ENCODE data around the gene TEX11. TPM values are rescaled to one million over a fixed set of nuclear protein-coding genes. Genes with fewer than 3 reads are reported as not detected.

The TEX11 gene
- total and polyA plus RNA-seq, 9 of the 15 experiments (the other 6 are each of a cell fraction or from before 2014, with no cell fraction given), result 0.27 to 1.1 (median 0.45) TPM

DNA sequence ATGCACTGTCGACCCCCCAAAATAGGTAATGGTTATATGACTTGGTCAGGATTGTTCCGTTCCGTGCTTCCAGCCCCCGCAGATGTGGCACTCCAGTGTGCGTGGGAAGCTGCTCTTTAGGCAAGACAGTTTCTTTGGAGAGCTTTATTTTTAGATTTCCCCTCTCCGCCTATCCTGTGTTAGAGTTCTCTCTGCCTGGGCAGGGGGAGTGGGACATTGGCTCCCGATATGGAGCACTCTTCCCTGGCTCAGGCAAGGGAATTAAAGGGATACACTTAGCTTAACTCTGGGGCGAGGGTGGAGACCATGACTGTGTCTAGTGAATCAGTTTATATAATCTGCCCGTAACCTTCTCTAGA is 427.9 kb downstream of the TEX11 start (continued):
- TF ChIP-seq, protein P1, sequence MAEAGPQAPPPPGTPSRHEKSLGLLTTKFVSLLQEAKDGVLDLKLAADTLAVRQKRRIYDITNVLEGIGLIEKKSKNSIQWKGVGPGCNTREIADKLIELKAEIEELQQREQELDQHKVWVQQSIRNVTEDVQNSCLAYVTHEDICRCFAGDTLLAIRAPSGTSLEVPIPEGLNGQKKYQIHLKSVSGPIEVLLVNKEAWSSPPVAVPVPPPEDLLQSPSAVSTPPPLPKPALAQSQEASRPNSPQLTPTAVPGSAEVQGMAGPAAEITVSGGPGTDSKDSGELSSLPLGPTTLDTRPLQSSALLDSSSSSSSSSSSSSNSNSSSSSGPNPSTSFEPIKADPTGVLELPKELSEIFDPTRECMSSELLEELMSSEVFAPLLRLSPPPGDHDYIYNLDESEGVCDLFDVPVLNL (CRISPR knock-in tag; IDR thresholded peaks at IDR 0.05; ENCODE audit: low read depth), result no peak
- TF ChIP-seq, protein P2, sequence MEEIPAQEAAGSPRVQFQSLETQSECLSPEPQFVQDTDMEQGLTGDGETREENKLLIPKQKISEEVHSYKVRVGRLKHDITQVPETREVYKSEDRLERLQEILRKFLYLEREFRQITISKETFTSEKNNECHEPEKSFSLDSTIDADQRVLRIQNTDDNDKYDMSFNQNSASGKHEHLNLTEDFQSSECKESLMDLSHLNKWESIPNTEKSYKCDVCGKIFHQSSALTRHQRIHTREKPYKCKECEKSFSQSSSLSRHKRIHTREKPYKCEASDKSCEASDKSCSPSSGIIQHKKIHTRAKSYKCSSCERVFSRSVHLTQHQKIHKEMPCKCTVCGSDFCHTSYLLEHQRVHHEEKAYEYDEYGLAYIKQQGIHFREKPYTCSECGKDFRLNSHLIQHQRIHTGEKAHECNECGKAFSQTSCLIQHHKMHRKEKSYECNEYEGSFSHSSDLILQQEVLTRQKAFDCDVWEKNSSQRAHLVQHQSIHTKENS (CRISPR knock-in tag; IDR thresholded peaks at IDR 0.05), result no peak
- TF ChIP-seq ZNF408 (CRISPR knock-in tag; IDR thresholded peaks at IDR 0.05; ENCODE audit: low read depth) (no peak), TAL1 (IDR thresholded peaks at IDR 0.05) (no peak), ZFPM2 (CRISPR knock-in tag; IDR thresholded peaks at IDR 0.05) (no peak), ZSCAN29 (IDR thresholded peaks at IDR 0.05) (no peak), ZNF143 (CRISPR knock-in tag; IDR thresholded peaks at IDR 0.05) (no peak), MEIS2 (IDR thresholded peaks at IDR 0.05; ENCODE audit: partially characterized antibody) (no peak), NCOA6 (IDR thresholded peaks at IDR 0.05) (no peak), EWSR1 (IDR thresholded peaks at IDR 0.05; ENCODE audit: borderline replicate concordance, low read depth, partially characterized antibody) (no peak), RFX5 (IDR thresholded peaks at IDR 0.05; ENCODE audit: low read depth, low read length) (no peak)
- TF ChIP-seq, protein P3, sequence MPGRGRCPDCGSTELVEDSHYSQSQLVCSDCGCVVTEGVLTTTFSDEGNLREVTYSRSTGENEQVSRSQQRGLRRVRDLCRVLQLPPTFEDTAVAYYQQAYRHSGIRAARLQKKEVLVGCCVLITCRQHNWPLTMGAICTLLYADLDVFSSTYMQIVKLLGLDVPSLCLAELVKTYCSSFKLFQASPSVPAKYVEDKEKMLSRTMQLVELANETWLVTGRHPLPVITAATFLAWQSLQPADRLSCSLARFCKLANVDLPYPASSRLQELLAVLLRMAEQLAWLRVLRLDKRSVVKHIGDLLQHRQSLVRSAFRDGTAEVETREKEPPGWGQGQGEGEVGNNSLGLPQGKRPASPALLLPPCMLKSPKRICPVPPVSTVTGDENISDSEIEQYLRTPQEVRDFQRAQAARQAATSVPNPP (IDR thresholded peaks at IDR 0.05; ENCODE audit: borderline replicate concordance, insufficient read depth, insufficient read length), result no peak

All from K562 (cell line).